ENCODE measurements around the gene NCKAP5.

The NCKAP5 gene

GRCh38 chr2:133192028-133192427, 376.2 kb downstream of the NCKAP5 start:
- in situ Hi-C loops (cut with HindIII; ENCODE audit: low sequenced_read_pairs) = no loop called here
- TF ChIP-seq, protein P1, sequence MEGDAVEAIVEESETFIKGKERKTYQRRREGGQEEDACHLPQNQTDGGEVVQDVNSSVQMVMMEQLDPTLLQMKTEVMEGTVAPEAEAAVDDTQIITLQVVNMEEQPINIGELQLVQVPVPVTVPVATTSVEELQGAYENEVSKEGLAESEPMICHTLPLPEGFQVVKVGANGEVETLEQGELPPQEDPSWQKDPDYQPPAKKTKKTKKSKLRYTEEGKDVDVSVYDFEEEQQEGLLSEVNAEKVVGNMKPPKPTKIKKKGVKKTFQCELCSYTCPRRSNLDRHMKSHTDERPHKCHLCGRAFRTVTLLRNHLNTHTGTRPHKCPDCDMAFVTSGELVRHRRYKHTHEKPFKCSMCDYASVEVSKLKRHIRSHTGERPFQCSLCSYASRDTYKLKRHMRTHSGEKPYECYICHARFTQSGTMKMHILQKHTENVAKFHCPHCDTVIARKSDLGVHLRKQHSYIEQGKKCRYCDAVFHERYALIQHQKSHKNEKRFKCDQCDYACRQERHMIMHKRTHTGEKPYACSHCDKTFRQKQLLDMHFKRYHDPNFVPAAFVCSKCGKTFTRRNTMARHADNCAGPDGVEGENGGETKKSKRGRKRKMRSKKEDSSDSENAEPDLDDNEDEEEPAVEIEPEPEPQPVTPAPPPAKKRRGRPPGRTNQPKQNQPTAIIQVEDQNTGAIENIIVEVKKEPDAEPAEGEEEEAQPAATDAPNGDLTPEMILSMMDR (IDR thresholded peaks at IDR 0.05; ENCODE audit: low read depth, low read length, missing control alignments) = no peak
- DNase-seq (ENCODE audit: low read depth) = no peak
- H3K4me3 ChIP-seq (ENCODE audit: low read depth, low read length) = no peak overlapping the region

DNA sequence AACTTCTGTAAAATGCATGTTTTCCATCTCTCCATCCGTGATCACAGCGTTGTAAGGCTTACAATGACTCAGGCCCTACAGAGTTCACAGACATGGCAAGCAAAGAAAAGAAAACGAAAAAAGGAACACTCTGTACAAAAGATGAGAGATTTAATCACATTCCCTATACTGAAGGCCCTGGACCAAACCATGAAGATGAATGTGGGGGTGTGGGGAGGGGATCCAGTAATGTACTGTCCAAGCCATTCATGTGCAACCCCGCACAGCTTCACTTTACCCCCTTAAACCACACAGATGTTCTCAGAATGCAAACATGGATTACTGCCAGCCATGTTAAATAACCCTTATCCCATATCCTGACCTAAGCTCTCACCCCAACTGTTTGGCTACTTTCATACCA, 391.1 kb downstream of the NCKAP5 start:
- peak; percentile 37 for DNase-seq (ENCODE audit: low read depth)
- TF ChIP-seq, protein P1 (IDR thresholded peaks at IDR 0.05; ENCODE audit: low read depth, low read length, missing control alignments) = no peak
- in situ Hi-C loops (cut with HindIII; ENCODE audit: low sequenced_read_pairs) = no loop called here
- H3K4me3 ChIP-seq (ENCODE audit: low read depth, low read length) = no peak overlapping the region

DNA sequence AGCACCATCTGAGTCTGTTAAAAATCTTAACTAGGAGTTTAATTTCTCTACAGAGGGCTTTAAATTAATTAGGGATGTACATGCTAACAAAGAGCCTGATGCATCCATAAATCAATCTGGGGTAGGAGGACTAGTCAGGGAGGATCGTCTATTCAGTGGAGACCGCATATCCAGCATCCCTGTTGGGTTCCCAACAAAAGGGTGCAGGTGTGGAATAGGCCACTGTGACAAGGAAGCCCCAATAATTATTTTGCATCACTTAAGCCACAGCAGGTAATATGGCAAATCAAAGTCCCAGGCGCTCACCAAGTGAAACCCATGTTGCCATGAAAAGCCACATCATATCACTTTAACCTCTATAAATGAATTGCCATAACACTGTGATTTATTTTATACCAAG, 392.3 kb downstream of the NCKAP5 start:
- in situ Hi-C loops (cut with HindIII; ENCODE audit: low sequenced_read_pairs) = no loop called here
- no peak overlapping the region for H3K4me3 ChIP-seq (ENCODE audit: low read depth, low read length)
- TF ChIP-seq, protein P1 (IDR thresholded peaks at IDR 0.05; ENCODE audit: low read depth, low read length, missing control alignments) = no peak
- DNase-seq (ENCODE audit: low read depth) = no peak

- in situ Hi-C loops (cut with HindIII; ENCODE audit: low sequenced_read_pairs) = no loop called here
- TF ChIP-seq, protein P1 (IDR thresholded peaks at IDR 0.05; ENCODE audit: low read depth, low read length, missing control alignments) = no peak
- H3K4me3 ChIP-seq (ENCODE audit: low read depth, low read length) = no peak overlapping the region
- DNase-seq (ENCODE audit: low read depth) = no peak
These were observed 395.0 kb downstream of the NCKAP5 start for GRCh38 chr2:133173224-133173623.

GRCh38 chr2:133171393-133172004, 396.8 kb downstream of the NCKAP5 start:
- in situ Hi-C loops (cut with HindIII; ENCODE audit: low sequenced_read_pairs) = no loop called here
- no peak overlapping the region for H3K4me3 ChIP-seq (ENCODE audit: low read depth, low read length)
- peak; percentile 66 for DNase-seq (ENCODE audit: low read depth)
- TF ChIP-seq, protein P1 (IDR thresholded peaks at IDR 0.05; ENCODE audit: low read depth, low read length, missing control alignments) = peak; percentile 54

- in situ Hi-C loops (cut with HindIII; ENCODE audit: low sequenced_read_pairs) = no loop called here
- DNase-seq (ENCODE audit: low read depth) = no peak
- no peak overlapping the region for H3K4me3 ChIP-seq (ENCODE audit: low read depth, low read length)
- TF ChIP-seq, protein P1 (IDR thresholded peaks at IDR 0.05; ENCODE audit: low read depth, low read length, missing control alignments) = no peak
These were observed 398.9 kb downstream of the NCKAP5 start for GRCh38 chr2:133169274-133169912.
